CD14-positive monocyte (primary cell): Measurements from ENCODE around the gene TRRAP. TPM values are rescaled to one million over a fixed set of nuclear protein-coding genes. Genes with fewer than 3 reads are reported as not detected.

Experiments
- DNase-seq, 3 donors: peaks; one replicate each; pipeline ENCODE4 v3.0.0-alpha.2; 2011 to 2022
- H2AFZ ChIP-seq: 2 replicates; pipeline ENCODE4 v1.6.0; 2012; ENCODE audit warnings: mild to moderate bottlenecking, low read depth, low read length, inconsistent platforms; ENCODE audit not compliant: insufficient read depth, poor library complexity, severe bottlenecking
- H3K27ac ChIP-seq, 2 donors: 1 replicate in 1 of 2; 2 replicates in 1 of 2; pipeline ENCODE4 v1.5.1; 2012 to 2013; ENCODE audit warnings: low read length in 2 of 2, control low read depth in 1 of 2, inconsistent platforms in 1 of 2, low read depth in 1 of 2, mild to moderate bottlenecking in 1 of 2
- H3K27me3 ChIP-seq, 2 donors: one replicate each; pipeline versions ENCODE4 v1.6.0 to v1.6.1; 2011 to 2013; ENCODE audit warnings: low read length in 2 of 2; ENCODE audit not compliant: control insufficient read depth in 2 of 2, insufficient read depth in 2 of 2
- H3K36me3 ChIP-seq, 2 donors: replicated peaks in 1 of 2; 1 replicate in 1 of 2; 2 replicates in 1 of 2; pipeline versions ENCODE4 v1.5.1 to v1.6.1; 2012 to 2013; ENCODE audit warnings: low read length in 2 of 2, control low read depth in 1 of 2, inconsistent platforms in 1 of 2, mild to moderate bottlenecking in 1 of 2; ENCODE audit not compliant: insufficient read depth in 2 of 2, control insufficient read depth in 1 of 2
- H3K4me1 ChIP-seq, 2 donors: 1 replicate in 1 of 2; 2 replicates in 1 of 2; pipeline versions ENCODE4 v1.5.1 to v1.6.1; 2012 to 2013; ENCODE audit warnings: low read length in 2 of 2, control low read depth in 1 of 2, inconsistent platforms in 1 of 2, mild to moderate bottlenecking in 1 of 2, moderate library complexity in 1 of 2; ENCODE audit not compliant: insufficient read depth in 2 of 2, control insufficient read depth in 1 of 2
- H3K4me2 ChIP-seq: replicated peaks from 2 replicates; pipeline ENCODE3; 2012; ENCODE audit warnings: low read length, moderate library complexity, mild to moderate bottlenecking; ENCODE audit not compliant: poor library complexity, severe bottlenecking; ENCODE audit errors: extremely low read depth
- H3K4me3 ChIP-seq, 3 experiments: fragments of 200-600 bp in 1 of 3; sonication (generic) in 1 of 3; replicated peaks in 1 of 3; 1 replicate in 2 of 3; 2 replicates in 1 of 3; pipeline ENCODE4 v1.5.1; 2011 to 2013; ENCODE audit warnings: low read length in 3 of 3, mild to moderate bottlenecking in 3 of 3, control low read depth in 2 of 3, low read depth in 2 of 3, inconsistent platforms in 1 of 3, moderate library complexity in 1 of 3
- H3K79me2 ChIP-seq: 2 replicates; pipeline ENCODE4 v1.6.0; 2012; ENCODE audit warnings: mild to moderate bottlenecking, control low read depth, inconsistent platforms, low read length, moderate library complexity; ENCODE audit not compliant: insufficient read depth
- H3K9ac ChIP-seq: 2 replicates; pipeline ENCODE4 v1.6.0; 2017; ENCODE audit warnings: low read length, mild to moderate bottlenecking; ENCODE audit not compliant: insufficient read depth, poor library complexity, severe bottlenecking
- H3K9me3 ChIP-seq, 2 donors: replicated peaks in 1 of 2; 1 replicate in 1 of 2; 2 replicates in 1 of 2; pipeline versions ENCODE4 v1.5.1 to v1.6.1; 2012 to 2013; ENCODE audit warnings: low read length in 2 of 2, control low read depth in 1 of 2; ENCODE audit not compliant: control insufficient read depth in 1 of 2, insufficient read depth in 1 of 2
- H4K20me1 ChIP-seq: 2 replicates; pipeline ENCODE4 v1.6.0; 2012; ENCODE audit warnings: mild to moderate bottlenecking, low read length, control low read depth, moderate library complexity; ENCODE audit not compliant: insufficient read depth
- H3K27ac Mint-ChIP-seq, 7 donors: one replicate each; pipeline ENCODE4 v1.8.0; 2020; ENCODE audit warnings: mild to moderate bottlenecking in 7 of 7, mixed read lengths in 7 of 7, moderate library complexity in 6 of 7, inconsistent platforms in 2 of 7
- H3K27me3 Mint-ChIP-seq, 3 donors: one replicate each; pipeline ENCODE4 v1.8.0; 2021 to 2022; ENCODE audit warnings: low read depth in 3 of 3, mild to moderate bottlenecking in 3 of 3, mixed read lengths in 3 of 3, moderate library complexity in 3 of 3, inconsistent platforms in 1 of 3
- H3K36me3 Mint-ChIP-seq, 2 donors: one replicate each; pipeline ENCODE4 v1.8.0; 2020; ENCODE audit warnings: mixed read lengths in 2 of 2, inconsistent platforms in 1 of 2, mild to moderate bottlenecking in 1 of 2
- H3K4me1 Mint-ChIP-seq: one replicate; pipeline ENCODE4 v1.8.0; 2020; ENCODE audit warnings: mild to moderate bottlenecking, mixed read lengths
- H3K4me3 Mint-ChIP-seq, 2 donors: one replicate each; pipeline ENCODE4 v1.8.0; 2020; ENCODE audit warnings: mild to moderate bottlenecking in 2 of 2, mixed read lengths in 2 of 2, moderate library complexity in 1 of 2
- H3K9me3 Mint-ChIP-seq, 7 donors: one replicate each; pipeline ENCODE4 v1.8.0; 2020 to 2022; ENCODE audit warnings: mixed read lengths in 7 of 7, mild to moderate bottlenecking in 6 of 7, moderate library complexity in 6 of 7, inconsistent platforms in 2 of 7
- WGBS: methylation state at CpG from one replicate; pipeline ENCODE4 v1.1.5; 2013; ENCODE audit warnings: missing lambda C conversion rate; ENCODE audit not compliant: insufficient coverage; 5-methylcytosine and 5-hydroxymethylcytosine counted together
- intact Hi-C, 2 donors: fragments of 100-400 bp; cut with micrococcal nuclease; formaldehyde crosslinking; loops; one replicate each; pipeline versions ENCODE4 v1.15.0 to v1.15.1; 2023
- polyA plus RNA-seq, 3 donors: library from polyadenylated mRNA; depleted of rRNA in 1 of 3; unstranded in 2 of 3; stranded (reverse) in 1 of 3; fragments of 300-500 nt in 2 of 3; fragments of >200 nt in 1 of 3; fragmentation: Illumina TruSeq in 2 of 3; gene quantifications; 1 replicate in 2 of 3; 2 replicates in 1 of 3; pipeline ENCODE4 v1.2.3, GENCODE V29; 2012 to 2021
- TF ChIP-seq, protein P1 (sequence below): fragments of 200-600 bp; IDR thresholded peaks from one replicate; pipeline ENCODE4 v1.8.0; 2022; ENCODE audit warnings: antibody characterized with exemption, mild to moderate bottlenecking

Gene TRRAP
- polyA plus RNA-seq, 3 donors: 0.67 to 12.2 (median 1.2) TPM

DNA sequence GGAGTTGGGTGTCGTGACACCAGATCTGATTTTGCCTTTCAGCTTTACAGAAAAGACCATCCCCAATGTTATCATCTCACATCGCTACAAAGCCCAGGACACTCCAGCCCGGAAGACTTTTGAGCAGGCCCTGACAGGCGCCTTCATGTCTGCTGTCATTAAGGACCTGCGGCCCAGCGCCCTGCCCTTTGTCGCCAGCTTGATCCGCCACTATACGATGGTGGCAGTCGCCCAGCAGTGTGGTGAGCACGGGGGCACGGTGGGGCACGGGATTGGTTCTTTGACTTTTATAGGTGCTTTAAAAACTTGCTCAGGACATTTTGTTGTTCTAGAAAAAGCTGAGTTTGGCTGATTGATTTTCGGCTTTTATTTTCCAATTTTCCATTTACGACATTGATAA, 48.8 kb downstream of the TRRAP start:
- no peaks in the 10 kb centered on the region for H3K4me1 Mint-ChIP-seq
- Histone ChIP-seq H3K9ac (no peak overlapping the region), H3K9me3 (no peaks in the 10 kb centered on the region), H3K27me3 (no peaks in the 10 kb centered on the region), H3K4me3 (no peak overlapping the region), H2AFZ (no peak overlapping the region), H3K27ac (no peak overlapping the region), H3K4me1 (no peaks in the 10 kb centered on the region), H3K36me3 (peaks cover 85 to 95% of the 10 kb centered on the region in 2 donors), H3K79me2 (no peaks in the 10 kb centered on the region), H4K20me1 (no peaks in the 10 kb centered on the region), H3K4me2 (no peak overlapping the region)
- H3K9me3 Mint-ChIP-seq: peaks cover 0 to 3% (median 0%) of the 10 kb centered on the region in 7 donors
- no peak for DNase-seq
- H3K27me3 Mint-ChIP-seq: no peaks in the 10 kb centered on the region
- H3K27ac Mint-ChIP-seq: no peak overlapping the region
- intact Hi-C loops: no loop called here
- TF ChIP-seq, protein P1, sequence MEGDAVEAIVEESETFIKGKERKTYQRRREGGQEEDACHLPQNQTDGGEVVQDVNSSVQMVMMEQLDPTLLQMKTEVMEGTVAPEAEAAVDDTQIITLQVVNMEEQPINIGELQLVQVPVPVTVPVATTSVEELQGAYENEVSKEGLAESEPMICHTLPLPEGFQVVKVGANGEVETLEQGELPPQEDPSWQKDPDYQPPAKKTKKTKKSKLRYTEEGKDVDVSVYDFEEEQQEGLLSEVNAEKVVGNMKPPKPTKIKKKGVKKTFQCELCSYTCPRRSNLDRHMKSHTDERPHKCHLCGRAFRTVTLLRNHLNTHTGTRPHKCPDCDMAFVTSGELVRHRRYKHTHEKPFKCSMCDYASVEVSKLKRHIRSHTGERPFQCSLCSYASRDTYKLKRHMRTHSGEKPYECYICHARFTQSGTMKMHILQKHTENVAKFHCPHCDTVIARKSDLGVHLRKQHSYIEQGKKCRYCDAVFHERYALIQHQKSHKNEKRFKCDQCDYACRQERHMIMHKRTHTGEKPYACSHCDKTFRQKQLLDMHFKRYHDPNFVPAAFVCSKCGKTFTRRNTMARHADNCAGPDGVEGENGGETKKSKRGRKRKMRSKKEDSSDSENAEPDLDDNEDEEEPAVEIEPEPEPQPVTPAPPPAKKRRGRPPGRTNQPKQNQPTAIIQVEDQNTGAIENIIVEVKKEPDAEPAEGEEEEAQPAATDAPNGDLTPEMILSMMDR: no peak
- H3K4me3 Mint-ChIP-seq: no peak overlapping the region
- whole genome bisulfite sequencing: 100% methylated on average over 11 of the region's 15 CpGs
- peaks cover 76 to 98% of the 10 kb centered on the region in 2 donors for H3K36me3 Mint-ChIP-seq

DNA sequence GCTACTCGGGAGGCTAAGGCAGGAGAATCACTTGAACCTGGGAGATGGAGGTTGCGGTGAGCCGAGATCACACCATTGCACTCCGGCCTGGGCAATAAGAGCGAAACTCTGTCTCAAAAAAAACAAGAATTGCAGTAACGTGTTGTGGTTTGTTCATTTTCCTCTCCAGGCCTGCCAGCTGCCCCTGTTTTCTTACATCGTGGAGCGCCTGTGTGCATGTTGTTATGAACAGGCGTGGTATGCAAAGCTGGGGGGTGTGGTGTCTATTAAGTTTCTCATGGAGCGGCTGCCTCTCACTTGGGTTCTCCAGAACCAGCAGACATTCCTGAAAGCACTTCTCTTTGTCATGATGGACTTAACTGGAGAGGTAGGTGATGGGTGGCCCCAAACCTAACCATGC, 52.1 kb downstream of the TRRAP start:
- Histone ChIP-seq H2AFZ (no peak overlapping the region), H3K9ac (no peak overlapping the region), H3K27ac (no peak overlapping the region), H4K20me1 (no peaks in the 10 kb centered on the region), H3K4me2 (no peak overlapping the region), H3K27me3 (no peaks in the 10 kb centered on the region), H3K4me1 (no peaks in the 10 kb centered on the region), H3K4me3 (no peak overlapping the region), H3K36me3 (peaks cover 88 to 96% of the 10 kb centered on the region in 2 donors), H3K9me3 (no peaks in the 10 kb centered on the region), H3K79me2 (no peaks in the 10 kb centered on the region)
- intact Hi-C loops: no loop called here
- Mint-ChIP-seq H3K4me3 (no peak overlapping the region), H3K27ac (no peak overlapping the region), H3K4me1 (no peaks in the 10 kb centered on the region), H3K27me3 (peaks cover 0 to 2% (median 2%) of the 10 kb centered on the region in 3 donors), H3K9me3 (no peaks in the 10 kb centered on the region), H3K36me3 (peaks cover 80 to 99% of the 10 kb centered on the region in 2 donors)
- WGBS: 99% methylated on average over 9 of the region's 10 CpGs
- TF ChIP-seq, protein P1: no peak
- DNase-seq: no peak
